K562 (cell line): ENCODE results near the gene MTREX. TPM values are rescaled to one million over a fixed set of nuclear protein-coding genes. Genes with fewer than 3 reads are reported as not detected.

Source experiments
- CREM ChIP-seq: IDR thresholded peaks from 2 replicates; pipeline ENCODE4 v1.6.1; 2014; ENCODE audit warnings: antibody characterized with exemption, low read depth
- DACH1 ChIP-seq: fragments of 450-650 bp; IDR thresholded peaks from 2 replicates; pipeline ENCODE4 v1.6.1; 2018; ENCODE audit not compliant: partially characterized antibody
- GABPA ChIP-seq: fragments of 200-800 bp; sonication (Bioruptor generic); conservative IDR thresholded peaks from 2 replicates; pipeline ENCODE4 v1.6.1; 2016; ENCODE audit warnings: low read depth, missing genetic modification characterization, missing compliant biosample characterization
- GTF2F1 ChIP-seq: IDR thresholded peaks from 2 replicates; pipeline ENCODE4 v1.6.1; 2011; ENCODE audit warnings: low read depth, low read length, improper control_type of control experiment
- HLTF ChIP-seq: fragments of 450-650 bp; IDR thresholded peaks from 2 replicates; pipeline ENCODE4 v1.6.1; 2016
- KDM2B ChIP-seq: fragments of 250-450 bp; sonication (Bioruptor Pico); IDR thresholded peaks from 2 replicates; pipeline ENCODE4 v1.8.0; 2021; ENCODE audit warnings: mild to moderate bottlenecking, moderate library complexity
- KDM5B ChIP-seq: fragments of 200-600 bp; sonication (generic); IDR thresholded peaks from 2 replicates; pipeline ENCODE4 v1.6.1; 2012; ENCODE audit warnings: low read depth, mild to moderate bottlenecking, moderate library complexity, low read length, control low read depth, inconsistent platforms; ENCODE audit not compliant: insufficient replicate concordance
- MIER1 ChIP-seq: fragments of 450-650 bp; IDR thresholded peaks from 2 replicates; pipeline ENCODE4 v1.6.1; 2016; ENCODE audit warnings: antibody characterized with exemption, mild to moderate bottlenecking, low read depth
- MYC ChIP-seq, 2 experiments: fragments of 250-450 bp in 1 of 2; sonication (Bioruptor Pico) in 1 of 2; IDR thresholded peaks; 2 replicates each; pipeline versions ENCODE4 v1.5.1 to v1.6.1; 2012 to 2021; ENCODE audit warnings: low read depth in 2 of 2, borderline replicate concordance in 1 of 2, improper control_type of control experiment in 1 of 2, low read length in 1 of 2, mild to moderate bottlenecking in 1 of 2, moderate library complexity in 1 of 2
- NFIC ChIP-seq: fragments of 450-650 bp; IDR thresholded peaks from 2 replicates; pipeline ENCODE4 v1.6.1; 2017; ENCODE audit warnings: mild to moderate bottlenecking, inconsistent platforms
- NR2C1 ChIP-seq, 2 experiments: fragments of 450-650 bp; IDR thresholded peaks; 2 replicates each; pipeline ENCODE4 v1.6.1; 2017; ENCODE audit warnings: mild to moderate bottlenecking in 2 of 2, antibody characterized with exemption in 1 of 2, inconsistent platforms in 1 of 2, missing compliant biosample characterization in 1 of 2, missing genetic modification characterization in 1 of 2
- PHTF2 ChIP-seq: fragments of 250-450 bp; sonication (Bioruptor Pico); IDR thresholded peaks from 2 replicates; pipeline ENCODE4 v1.5.0; 2021; ENCODE audit warnings: mild to moderate bottlenecking
- RBM34 ChIP-seq: fragments of 200-400 bp; formaldehyde crosslinking; IDR thresholded peaks from 2 replicates; pipeline ENCODE4 v1.6.1; 2018; ENCODE audit warnings: low read length, borderline replicate concordance; ENCODE audit not compliant: insufficient read depth
- RBM39 ChIP-seq: fragments of 200-400 bp; formaldehyde crosslinking; optimal IDR thresholded peaks from 2 replicates; pipeline ENCODE3; 2018; ENCODE audit warnings: low read depth, low read length
- SIX5 ChIP-seq, 2 experiments: IDR thresholded peaks; 2 replicates each; pipeline ENCODE4 v1.6.1; 2011; ENCODE audit warnings: low read length in 2 of 2, borderline replicate concordance in 1 of 2, low read depth in 1 of 2, mild to moderate bottlenecking in 1 of 2, moderate library complexity in 1 of 2; ENCODE audit not compliant: insufficient read depth in 1 of 2
- TAF9B ChIP-seq: fragments of 450-650 bp; IDR thresholded peaks from 2 replicates; pipeline ENCODE4 v1.6.1; 2018; ENCODE audit warnings: mild to moderate bottlenecking; ENCODE audit not compliant: partially characterized antibody
- TEAD2 ChIP-seq: fragments of 450-650 bp; IDR thresholded peaks from 2 replicates; pipeline ENCODE4 v1.6.1; 2016; ENCODE audit warnings: missing genetic modification characterization, control low read depth, missing compliant biosample characterization
- ZFPM2 ChIP-seq: fragments of 250-450 bp; sonication (Bioruptor Pico); IDR thresholded peaks from 2 replicates; pipeline ENCODE4 v1.5.1; 2022; ENCODE audit warnings: mild to moderate bottlenecking
- ZNF124 ChIP-seq: sonication (generic); formaldehyde crosslinking; IDR thresholded peaks from 2 replicates; pipeline ENCODE4 v1.8.1; 2022; ENCODE audit warnings: missing genetic modification reagents
- ZNF717 ChIP-seq: fragments of 250-450 bp; sonication (Bioruptor Pico); IDR thresholded peaks from 2 replicates; pipeline ENCODE4 v1.5.0; 2021
- ZNF764 ChIP-seq: fragments of 250-450 bp; sonication (Bioruptor Pico); IDR thresholded peaks from 2 replicates; pipeline ENCODE4 v1.4.0; 2020; ENCODE audit warnings: low read depth, mild to moderate bottlenecking, moderate library complexity
- polyA plus RNA-seq, 8 experiments: library from polyadenylated mRNA; depleted of rRNA in 4 of 8; stranded (reverse) in 5 of 8; unstranded in 3 of 8; fragments of >200 nt; fragmentation: Nextera tagmentation in 2 of 8; fragmentation: Illumina TruSeq in 1 of 8; extraction: Ambion mirVana in 2 of 8; extraction: Trizol in 1 of 8; gene quantifications; 2 replicates each; pipeline versions ENCODE4 v1.2.1 to v1.2.3, GENCODE V29; 2011 to 2014; ENCODE audit warnings: inconsistent platforms in 1 of 8, missing spikeins in 1 of 8
- total RNA-seq, 7 experiments: library from RNA; depleted of rRNA in 6 of 7; stranded (reverse); fragments of >200 nt in 6 of 7; fragmentation: Illumina TruSeq in 2 of 7; extraction: Trizol in 2 of 7; gene quantifications; 2 replicates each; pipeline versions ENCODE4 v1.2.1 to v1.2.3, GENCODE V29; 2011 to 2021; ENCODE audit warnings: low replicate concordance in 1 of 7
- TF ChIP-seq, protein P1 (sequence below): sonication (generic); formaldehyde crosslinking; IDR thresholded peaks from 2 replicates; pipeline ENCODE4 v1.8.0; 2022; ENCODE audit warnings: mild to moderate bottlenecking, missing genetic modification reagents
- TF ChIP-seq, protein P2 (sequence below): fragments of 250-450 bp; sonication (Bioruptor Pico); IDR thresholded peaks from 2 replicates; pipeline ENCODE4 v1.8.0; 2021; ENCODE audit warnings: moderate library complexity, mild to moderate bottlenecking, inconsistent platforms
- TF ChIP-seq, protein P3 (sequence below): sonication (generic); formaldehyde crosslinking; IDR thresholded peaks from 2 replicates; pipeline ENCODE4 v1.8.0; 2022; ENCODE audit warnings: missing genetic modification reagents, mild to moderate bottlenecking, moderate library complexity, borderline replicate concordance

The MTREX gene
- total and polyA plus RNA-seq, 9 of the 15 experiments (the other 6 are each of a cell fraction or from before 2014, with no cell fraction given): 52.9 to 193 (median 150) TPM

DNA sequence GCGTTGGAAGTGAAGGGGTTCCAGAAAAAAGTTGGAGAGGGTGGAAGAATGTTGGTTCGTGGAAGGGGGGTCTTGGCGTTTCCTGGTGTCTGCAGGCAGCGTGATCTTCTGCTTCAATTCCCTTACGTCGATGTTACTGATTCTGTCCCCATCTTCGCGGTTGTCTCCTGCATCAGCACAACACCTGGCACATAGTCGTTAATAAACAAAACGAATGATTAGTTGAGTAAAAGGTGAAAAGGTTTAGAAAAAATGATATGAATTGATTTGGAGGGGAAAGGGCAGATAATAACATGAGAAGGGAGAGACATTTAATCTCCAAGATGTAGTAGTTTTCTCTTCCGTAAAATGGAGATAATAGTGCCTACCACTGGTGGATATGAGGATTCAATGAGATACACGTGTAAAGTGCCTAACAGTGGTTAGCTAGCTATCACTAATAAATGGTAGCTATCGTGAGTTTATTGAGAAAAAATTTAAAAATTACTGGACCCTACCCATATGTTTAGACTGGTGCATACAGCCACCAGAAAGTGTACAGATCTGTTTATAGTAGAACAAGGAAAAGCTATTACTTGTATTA lies 556 bp downstream of the MTREX start (continued):
- TF ChIP-seq MYC (IDR thresholded peaks at IDR 0.05; ENCODE audit: low read depth, low read length): 0 out of 2 replicates have a peak, but pooled peaks have one; percentile 39
- no peak for TF ChIP-seq MYC (CRISPR knock-in tag; IDR thresholded peaks at IDR 0.05; ENCODE audit: borderline replicate concordance, low read depth)
- no peak for TF ChIP-seq ZNF717 (CRISPR knock-in tag)
- TF ChIP-seq, protein P1, sequence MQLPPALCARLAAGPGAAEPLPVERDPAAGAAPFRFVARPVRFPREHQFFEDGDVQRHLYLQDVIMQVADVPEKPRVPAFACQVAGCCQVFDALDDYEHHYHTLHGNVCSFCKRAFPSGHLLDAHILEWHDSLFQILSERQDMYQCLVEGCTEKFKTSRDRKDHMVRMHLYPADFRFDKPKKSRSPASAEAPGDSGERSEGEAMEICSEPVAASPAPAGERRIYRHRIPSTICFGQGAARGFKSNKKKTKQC (CRISPR knock-in tag): no peak
- no peak for TF ChIP-seq TEAD2 (tag)
- TF ChIP-seq DACH1: no peak
- no peak for TF ChIP-seq GTF2F1
- 0 out of 2 replicates have a peak, but pooled peaks have one; percentile 25 for TF ChIP-seq HLTF
- TF ChIP-seq, protein P2, sequence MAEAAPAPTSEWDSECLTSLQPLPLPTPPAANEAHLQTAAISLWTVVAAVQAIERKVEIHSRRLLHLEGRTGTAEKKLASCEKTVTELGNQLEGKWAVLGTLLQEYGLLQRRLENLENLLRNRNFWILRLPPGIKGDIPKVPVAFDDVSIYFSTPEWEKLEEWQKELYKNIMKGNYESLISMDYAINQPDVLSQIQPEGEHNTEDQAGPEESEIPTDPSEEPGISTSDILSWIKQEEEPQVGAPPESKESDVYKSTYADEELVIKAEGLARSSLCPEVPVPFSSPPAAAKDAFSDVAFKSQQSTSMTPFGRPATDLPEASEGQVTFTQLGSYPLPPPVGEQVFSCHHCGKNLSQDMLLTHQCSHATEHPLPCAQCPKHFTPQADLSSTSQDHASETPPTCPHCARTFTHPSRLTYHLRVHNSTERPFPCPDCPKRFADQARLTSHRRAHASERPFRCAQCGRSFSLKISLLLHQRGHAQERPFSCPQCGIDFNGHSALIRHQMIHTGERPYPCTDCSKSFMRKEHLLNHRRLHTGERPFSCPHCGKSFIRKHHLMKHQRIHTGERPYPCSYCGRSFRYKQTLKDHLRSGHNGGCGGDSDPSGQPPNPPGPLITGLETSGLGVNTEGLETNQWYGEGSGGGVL (CRISPR knock-in tag): no peak
- TF ChIP-seq MIER1: peak; percentile 62; the same call in 1 of the 2 replicates
- no peak for TF ChIP-seq SIX5 (IDR thresholded peaks at IDR 0.05; ENCODE audit: borderline replicate concordance in 1 of 2, insufficient read depth in 1 of 2, low read depth in 1 of 2, low read length in 2 of 2)
- peak; percentile 91 for TF ChIP-seq ZNF764 (CRISPR knock-in tag)
- no peak for TF ChIP-seq KDM2B
- no peak for TF ChIP-seq NR2C1 (IDR thresholded peaks at IDR 0.05)
- TF ChIP-seq NR2C1 (tag; IDR thresholded peaks at IDR 0.05): no peak
- TF ChIP-seq TAF9B: no peak
- no peak for TF ChIP-seq RBM34
- TF ChIP-seq, protein P3, sequence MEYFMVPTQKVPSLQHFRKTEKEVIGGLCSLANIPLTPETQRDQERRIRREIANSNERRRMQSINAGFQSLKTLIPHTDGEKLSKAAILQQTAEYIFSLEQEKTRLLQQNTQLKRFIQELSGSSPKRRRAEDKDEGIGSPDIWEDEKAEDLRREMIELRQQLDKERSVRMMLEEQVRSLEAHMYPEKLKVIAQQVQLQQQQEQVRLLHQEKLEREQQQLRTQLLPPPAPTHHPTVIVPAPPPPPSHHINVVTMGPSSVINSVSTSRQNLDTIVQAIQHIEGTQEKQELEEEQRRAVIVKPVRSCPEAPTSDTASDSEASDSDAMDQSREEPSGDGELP (CRISPR knock-in tag): no peak
- TF ChIP-seq ZNF124 (CRISPR knock-in tag): no peak
- no peak for TF ChIP-seq CREM
- TF ChIP-seq GABPA (tag): no peak
- TF ChIP-seq NFIC: no peak; the same call in 1 of the 2 replicates
- no peak for TF ChIP-seq RBM39
- TF ChIP-seq ZFPM2: no peak
- TF ChIP-seq PHTF2 (CRISPR knock-in tag): no peak
- no peak for TF ChIP-seq KDM5B
